Loucy (cell line): ENCODE results near the gene MAPK8.

ENCODE experiments used
- EZH2phosphoT487 ChIP-seq: fragments of 200-600 bp; IDR thresholded peaks from 2 replicates; pipeline ENCODE4 v1.6.1; 2018; ENCODE audit warnings: antibody characterized with exemption, mild to moderate bottlenecking, moderate library complexity, borderline replicate concordance
- TF ChIP-seq, protein P1 (sequence below): fragments of 200-600 bp; sonication (generic); conservative IDR thresholded peaks from 2 replicates; pipeline ENCODE4 v1.5.1; 2014; ENCODE audit warnings: mild to moderate bottlenecking, antibody characterized with exemption, low read length

DNA sequence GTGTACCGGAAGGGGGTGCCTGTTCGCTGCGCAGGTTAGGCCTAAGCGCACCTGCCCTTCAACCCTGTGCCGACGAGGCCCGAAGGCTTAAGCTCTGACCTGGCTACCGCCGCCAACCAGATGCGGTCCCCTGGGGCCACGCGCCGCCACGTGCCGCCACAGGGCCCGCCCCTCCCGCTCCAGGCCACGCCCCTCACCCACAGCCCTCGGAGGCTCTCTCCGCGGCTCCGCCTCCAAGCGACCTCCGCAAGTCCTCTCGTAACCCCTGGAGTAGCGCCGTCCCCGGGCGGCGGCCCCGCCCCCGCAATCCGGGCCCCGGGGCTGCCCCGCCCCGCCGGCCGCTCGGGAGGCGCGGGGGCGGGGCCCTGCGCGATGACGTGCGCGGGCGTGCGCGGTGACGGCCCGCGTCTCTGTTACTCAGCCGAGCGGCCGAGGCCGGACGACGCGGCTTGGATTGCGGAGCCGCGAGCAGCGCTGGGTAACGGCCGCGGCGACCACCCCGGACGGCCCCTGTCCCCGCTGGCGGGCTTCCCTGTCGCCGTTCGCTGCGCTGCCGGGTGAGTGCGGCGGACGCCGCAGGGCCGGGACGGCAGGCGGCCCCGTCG is at the start of gene MAPK8:
- TF ChIP-seq, protein P1, sequence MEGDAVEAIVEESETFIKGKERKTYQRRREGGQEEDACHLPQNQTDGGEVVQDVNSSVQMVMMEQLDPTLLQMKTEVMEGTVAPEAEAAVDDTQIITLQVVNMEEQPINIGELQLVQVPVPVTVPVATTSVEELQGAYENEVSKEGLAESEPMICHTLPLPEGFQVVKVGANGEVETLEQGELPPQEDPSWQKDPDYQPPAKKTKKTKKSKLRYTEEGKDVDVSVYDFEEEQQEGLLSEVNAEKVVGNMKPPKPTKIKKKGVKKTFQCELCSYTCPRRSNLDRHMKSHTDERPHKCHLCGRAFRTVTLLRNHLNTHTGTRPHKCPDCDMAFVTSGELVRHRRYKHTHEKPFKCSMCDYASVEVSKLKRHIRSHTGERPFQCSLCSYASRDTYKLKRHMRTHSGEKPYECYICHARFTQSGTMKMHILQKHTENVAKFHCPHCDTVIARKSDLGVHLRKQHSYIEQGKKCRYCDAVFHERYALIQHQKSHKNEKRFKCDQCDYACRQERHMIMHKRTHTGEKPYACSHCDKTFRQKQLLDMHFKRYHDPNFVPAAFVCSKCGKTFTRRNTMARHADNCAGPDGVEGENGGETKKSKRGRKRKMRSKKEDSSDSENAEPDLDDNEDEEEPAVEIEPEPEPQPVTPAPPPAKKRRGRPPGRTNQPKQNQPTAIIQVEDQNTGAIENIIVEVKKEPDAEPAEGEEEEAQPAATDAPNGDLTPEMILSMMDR = no peak
- no peak for TF ChIP-seq EZH2phosphoT487
